Measurements from ENCODE around the gene LRRC61. TPM values are rescaled to one million over a fixed set of nuclear protein-coding genes. Genes with fewer than 3 reads are reported as not detected.

LRRC61 gene
- total RNA-seq, 1 experiment from 2014 or later, result not detected

DNA sequence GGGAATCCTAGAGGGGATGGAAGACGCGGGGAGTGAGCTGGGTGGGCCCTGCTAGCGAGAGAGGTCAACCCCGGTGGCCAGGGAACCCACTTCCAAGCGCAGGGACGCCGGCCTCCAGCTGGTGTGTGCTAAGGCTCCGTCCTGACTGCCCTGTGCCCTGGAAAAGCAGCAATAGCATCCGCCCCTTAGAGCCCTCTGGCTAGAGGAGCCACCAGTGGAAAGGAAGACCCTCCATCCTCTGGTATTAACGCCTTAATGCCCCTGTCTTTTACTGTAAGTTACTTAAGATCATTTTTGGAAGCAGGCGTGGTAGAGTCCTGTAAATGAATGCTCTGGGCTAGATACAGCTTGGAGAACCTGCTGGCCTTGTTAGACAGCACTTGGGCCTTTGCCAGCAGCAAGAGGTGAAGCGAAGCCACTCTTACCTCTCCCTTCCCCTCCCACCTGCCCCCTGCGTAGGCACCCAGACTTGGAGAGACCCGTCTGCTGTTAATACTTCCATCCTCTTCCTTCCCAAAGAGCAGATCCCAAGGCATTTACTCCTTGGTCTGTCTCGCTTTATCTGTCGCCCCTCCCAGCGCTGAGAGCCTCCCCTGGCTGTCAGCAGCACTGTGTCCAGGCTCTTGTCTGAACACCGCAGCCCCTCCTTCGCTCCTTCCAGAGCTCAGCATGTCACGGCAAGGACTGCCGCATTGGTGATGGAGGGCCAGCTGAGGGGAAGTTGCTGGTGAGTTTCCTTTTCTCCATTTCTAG is 50.1 kb downstream of the LRRC61 start:
- no peak for DNase-seq (ENCODE audit: low read depth, low spot score)
- in situ Hi-C loops (cut with HindIII; ENCODE audit: low pct_unique_long_range_greater_than_20kb, low sequenced_read_pairs), result no loop called here

- DNase-seq (ENCODE audit: low read depth, low spot score), result no peak
- in situ Hi-C loops (cut with HindIII; ENCODE audit: low pct_unique_long_range_greater_than_20kb, low sequenced_read_pairs), result no loop called here
Observed at GRCh38 chr7:150374026-150374425, 50.9 kb downstream of the LRRC61 start.

GRCh38 chr7:150374472-150374871 is 51.3 kb downstream of the LRRC61 start:
- no peak for DNase-seq (ENCODE audit: low read depth, low spot score)
- in situ Hi-C loops (cut with HindIII; ENCODE audit: low pct_unique_long_range_greater_than_20kb, low sequenced_read_pairs), result no loop called here

- no peak for DNase-seq (ENCODE audit: low read depth, low spot score)
- in situ Hi-C loops (cut with HindIII; ENCODE audit: low pct_unique_long_range_greater_than_20kb, low sequenced_read_pairs), result no loop called here
Observed at GRCh38 chr7:150375662-150376521, 52.7 kb downstream of the LRRC61 start.

DNA sequence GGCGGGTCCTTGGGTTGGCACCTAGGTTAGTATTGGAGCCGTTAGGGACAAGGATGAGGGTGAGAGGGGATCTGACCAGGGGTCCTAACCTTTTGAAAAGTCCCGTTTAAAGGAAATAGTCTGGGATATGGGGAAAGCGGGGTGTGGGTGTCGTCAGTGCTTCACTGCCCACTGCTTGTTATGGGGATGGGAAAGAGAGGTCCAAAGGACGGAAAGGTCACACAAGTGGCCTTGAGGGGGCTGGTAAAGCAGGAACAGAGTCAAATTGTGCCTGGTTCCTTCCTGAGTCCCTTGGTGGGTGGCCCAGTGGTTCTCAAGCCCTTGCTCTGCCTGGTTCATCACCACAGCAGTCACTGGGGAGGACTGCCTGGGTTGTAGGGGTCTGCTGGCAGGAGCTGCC is 53.4 kb downstream of the LRRC61 start:
- DNase-seq (ENCODE audit: low read depth, low spot score), result no peak
- in situ Hi-C loops (cut with HindIII; ENCODE audit: low pct_unique_long_range_greater_than_20kb, low sequenced_read_pairs), result no loop called here

- no peak for DNase-seq (ENCODE audit: low read depth, low spot score)
- in situ Hi-C loops (cut with HindIII; ENCODE audit: low pct_unique_long_range_greater_than_20kb, low sequenced_read_pairs), result no loop called here
Observed at GRCh38 chr7:150377196-150377595, 54.0 kb downstream of the LRRC61 start.

DNA sequence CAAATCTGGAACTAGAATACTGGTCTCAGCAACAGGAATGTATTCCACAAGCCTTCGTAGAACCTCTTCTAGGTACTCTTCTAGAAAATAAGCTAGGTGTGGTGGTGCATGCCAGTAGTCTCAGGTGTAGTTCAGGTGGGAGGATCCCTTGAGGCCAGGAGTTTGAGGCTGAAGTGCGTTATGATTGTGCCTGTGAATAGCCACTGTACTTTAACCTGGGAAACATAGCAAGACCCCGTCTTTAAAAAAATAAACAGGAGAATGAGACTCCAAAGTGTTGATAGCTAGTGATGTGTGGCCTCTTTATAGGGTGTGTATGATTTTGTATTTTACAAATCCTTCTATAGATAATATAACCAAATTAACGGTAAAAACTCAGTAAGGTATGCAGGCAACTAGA is 54.5 kb downstream of the LRRC61 start:
- in situ Hi-C loops (cut with HindIII; ENCODE audit: low pct_unique_long_range_greater_than_20kb, low sequenced_read_pairs), result no loop called here
- no peak for DNase-seq (ENCODE audit: low read depth, low spot score)

- peak; percentile 67 for DNase-seq (ENCODE audit: low read depth, low spot score)
- in situ Hi-C loops (cut with HindIII; ENCODE audit: low pct_unique_long_range_greater_than_20kb, low sequenced_read_pairs), result no loop called here
Observed at GRCh38 chr7:150378115-150378852, 55.1 kb downstream of the LRRC61 start.

GRCh38 chr7:150378853-150379440 is 55.8 kb downstream of the LRRC61 start, which contains the start of gene ZNF775:
Gene ZNF775 (plus strand): TSS chr7:150379330. CDS start chr7:150388471, 9,141 bp downstream.
- in situ Hi-C loops (cut with HindIII; ENCODE audit: low pct_unique_long_range_greater_than_20kb, low sequenced_read_pairs), result no loop called here
- DNase-seq (ENCODE audit: low read depth, low spot score), result peak; percentile 96

- no peak for DNase-seq (ENCODE audit: low read depth, low spot score)
- in situ Hi-C loops (cut with HindIII; ENCODE audit: low pct_unique_long_range_greater_than_20kb, low sequenced_read_pairs), result no loop called here
Observed at GRCh38 chr7:150379441-150380379, 56.6 kb downstream of the LRRC61 start.

DNA sequence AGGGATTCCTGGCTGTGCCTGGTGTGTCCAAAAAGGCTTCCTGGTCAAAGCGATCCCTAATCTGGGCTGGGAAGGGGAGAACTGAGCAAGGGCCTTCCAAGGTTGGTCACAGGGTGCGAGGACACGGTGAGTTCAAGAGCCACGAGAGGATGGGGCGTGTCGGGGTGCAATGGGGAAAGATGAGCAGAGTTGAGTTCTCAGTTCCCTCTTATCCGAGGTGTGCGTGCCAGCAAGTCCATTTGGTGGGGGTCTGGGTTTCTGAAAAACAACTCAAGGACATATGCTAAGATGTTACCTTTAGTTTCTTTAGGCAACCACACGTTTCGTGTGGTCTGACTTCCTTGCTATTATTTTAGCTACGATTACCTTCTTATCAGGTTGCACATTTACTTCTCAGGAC is 57.3 kb downstream of the LRRC61 start:
- DNase-seq (ENCODE audit: low read depth, low spot score), result no peak
- in situ Hi-C loops (cut with HindIII; ENCODE audit: low pct_unique_long_range_greater_than_20kb, low sequenced_read_pairs), result no loop called here

DNA sequence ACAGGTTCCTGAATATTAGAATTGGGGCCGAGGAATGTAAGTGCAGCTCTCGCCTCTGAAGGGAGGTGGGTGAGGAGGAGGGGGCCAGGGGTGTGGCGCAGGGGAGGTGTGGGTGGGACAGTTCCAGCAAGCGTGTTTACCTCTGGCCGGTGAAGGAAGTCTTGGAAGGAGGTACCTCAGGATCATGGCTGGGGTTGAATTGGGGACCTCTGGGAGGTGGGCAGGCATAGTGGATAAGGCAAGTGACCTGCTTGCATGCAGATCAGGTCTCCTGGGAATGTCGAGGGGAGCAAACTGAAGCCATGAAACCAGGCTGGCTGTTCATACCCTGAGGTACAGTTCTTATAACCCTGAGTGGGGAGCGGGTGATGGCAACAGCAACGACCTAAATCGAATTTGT is 57.9 kb downstream of the LRRC61 start:
- in situ Hi-C loops (cut with HindIII; ENCODE audit: low pct_unique_long_range_greater_than_20kb, low sequenced_read_pairs), result no loop called here
- DNase-seq (ENCODE audit: low read depth, low spot score), result no peak

DNA sequence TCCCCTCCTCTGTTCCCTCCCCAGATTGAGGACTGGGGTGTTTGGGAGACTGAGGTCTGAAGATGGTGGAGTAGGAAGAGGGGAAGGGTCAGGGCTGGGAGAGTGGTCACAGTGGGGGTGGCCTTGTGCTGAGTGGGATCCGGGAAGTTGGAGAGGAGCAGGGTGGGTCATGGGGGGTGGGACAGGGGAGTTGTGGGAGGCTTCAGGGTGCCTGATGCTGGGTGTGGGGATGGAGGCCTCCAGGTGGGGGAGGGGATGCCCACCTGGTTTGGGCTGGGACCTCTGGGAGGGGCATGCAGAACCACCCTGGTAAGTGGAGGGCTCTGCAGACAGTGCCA is 58.6 kb downstream of the LRRC61 start:
- in situ Hi-C loops (cut with HindIII; ENCODE audit: low pct_unique_long_range_greater_than_20kb, low sequenced_read_pairs), result no loop called here
- no peak for DNase-seq (ENCODE audit: low read depth, low spot score)

- in situ Hi-C loops (cut with HindIII; ENCODE audit: low pct_unique_long_range_greater_than_20kb, low sequenced_read_pairs), result no loop called here
- DNase-seq (ENCODE audit: low read depth, low spot score), result no peak
Observed at GRCh38 chr7:150382123-150382843, 59.1 kb downstream of the LRRC61 start.

DNA sequence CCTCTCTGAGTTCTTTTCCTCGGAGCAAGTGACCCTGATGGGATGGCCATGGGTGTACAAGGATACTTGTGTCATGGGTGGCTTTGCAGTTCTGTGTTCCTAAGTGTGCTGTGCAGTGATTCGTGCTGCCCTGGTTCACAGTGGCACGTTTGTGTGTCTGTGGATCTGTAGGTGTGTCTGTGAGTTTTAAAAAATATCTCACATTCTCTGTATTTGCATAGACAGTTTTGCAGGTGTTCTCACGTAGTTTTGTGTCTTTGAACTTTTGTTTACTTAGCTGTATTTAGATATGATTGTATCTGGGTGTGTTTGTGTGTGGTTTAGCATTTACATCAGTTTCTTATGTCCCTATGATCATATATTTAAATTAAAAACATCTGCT is 59.7 kb downstream of the LRRC61 start:
- in situ Hi-C loops (cut with HindIII; ENCODE audit: low pct_unique_long_range_greater_than_20kb, low sequenced_read_pairs), result no loop called here
- DNase-seq (ENCODE audit: low read depth, low spot score), result no peak

- in situ Hi-C loops (cut with HindIII; ENCODE audit: low pct_unique_long_range_greater_than_20kb, low sequenced_read_pairs), result no loop called here
- DNase-seq (ENCODE audit: low read depth, low spot score), result peak; percentile 99
Observed at GRCh38 chr7:150383710-150384397, 60.7 kb downstream of the LRRC61 start.
